SKM-1 treated with dmso at 0.1 percent for 144 hours (cell line): ENCODE data around the gene PRODH.
"Not testable (repeated sequence)": the region's sequence is repeated elsewhere in the genome, so short reads cannot be mapped to it uniquely, and the experiment has no call there.

Experiments used
- DNase-seq: peaks from one replicate; lab custom pipeline; 2025; ENCODE audit not compliant: unreplicated experiment; lab: John Stamatoyannopoulos, UW

Gene PRODH, protein sequence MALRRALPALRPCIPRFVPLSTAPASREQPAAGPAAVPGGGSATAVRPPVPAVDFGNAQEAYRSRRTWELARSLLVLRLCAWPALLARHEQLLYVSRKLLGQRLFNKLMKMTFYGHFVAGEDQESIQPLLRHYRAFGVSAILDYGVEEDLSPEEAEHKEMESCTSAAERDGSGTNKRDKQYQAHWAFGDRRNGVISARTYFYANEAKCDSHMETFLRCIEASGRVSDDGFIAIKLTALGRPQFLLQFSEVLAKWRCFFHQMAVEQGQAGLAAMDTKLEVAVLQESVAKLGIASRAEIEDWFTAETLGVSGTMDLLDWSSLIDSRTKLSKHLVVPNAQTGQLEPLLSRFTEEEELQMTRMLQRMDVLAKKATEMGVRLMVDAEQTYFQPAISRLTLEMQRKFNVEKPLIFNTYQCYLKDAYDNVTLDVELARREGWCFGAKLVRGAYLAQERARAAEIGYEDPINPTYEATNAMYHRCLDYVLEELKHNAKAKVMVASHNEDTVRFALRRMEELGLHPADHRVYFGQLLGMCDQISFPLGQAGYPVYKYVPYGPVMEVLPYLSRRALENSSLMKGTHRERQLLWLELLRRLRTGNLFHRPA

DNA sequence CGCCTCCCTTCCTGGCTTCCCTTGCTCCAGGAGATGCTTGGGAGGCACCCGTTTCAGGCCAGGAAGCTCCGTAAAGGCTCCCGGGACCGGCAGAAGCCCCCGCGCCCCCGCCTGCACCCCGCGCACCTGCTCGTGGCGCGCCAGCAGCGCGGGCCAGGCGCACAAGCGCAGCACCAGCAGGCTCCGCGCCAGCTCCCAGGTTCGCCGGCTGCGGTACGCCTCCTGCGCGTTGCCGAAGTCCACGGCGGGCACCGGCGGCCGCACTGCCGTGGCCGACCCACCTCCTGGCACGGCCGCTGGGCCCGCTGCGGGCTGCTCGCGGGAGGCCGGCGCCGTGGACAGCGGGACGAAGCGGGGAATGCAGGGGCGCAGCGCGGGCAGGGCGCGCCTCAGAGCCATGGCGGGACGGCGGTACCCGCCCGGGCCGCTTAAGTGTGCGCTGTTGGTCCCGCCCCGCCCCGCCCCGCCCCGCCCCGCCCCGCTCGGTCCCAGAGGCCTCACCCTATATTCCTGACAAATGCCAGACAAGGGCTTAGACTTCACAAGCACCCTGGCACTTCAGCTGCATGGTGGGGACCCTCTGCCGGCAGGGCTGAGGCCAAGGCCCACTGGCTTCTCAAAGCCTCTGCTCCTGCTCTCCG lies at the start of gene PRODH:
TSS of gene PRODH (minus strand) at position 405 of the 641 bp plus-strand sequence. CDS start at position 399, 6 bp downstream.
- no peak for DNase-seq

DNA sequence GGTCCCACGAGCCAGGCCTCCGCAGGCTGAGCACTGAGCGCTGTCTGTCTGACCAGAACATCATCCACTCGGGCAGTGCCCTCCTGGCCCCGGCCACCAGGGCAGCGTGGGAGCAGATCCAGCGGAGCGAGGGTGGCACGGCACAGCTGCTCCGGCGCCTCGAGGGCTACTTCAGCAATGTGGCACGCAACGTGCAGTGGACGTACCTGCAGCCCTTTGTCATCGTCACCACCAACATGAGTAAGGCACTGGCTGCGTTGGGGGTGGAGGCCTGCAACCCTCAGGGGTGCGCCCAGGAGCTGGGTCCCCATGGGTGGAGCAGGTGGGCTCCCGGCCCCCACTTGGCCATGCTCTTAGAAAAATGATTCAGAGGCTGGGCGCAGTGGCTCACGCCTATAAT lies 49.7 kb upstream of the PRODH start:
- DNase-seq: no peak

DNA sequence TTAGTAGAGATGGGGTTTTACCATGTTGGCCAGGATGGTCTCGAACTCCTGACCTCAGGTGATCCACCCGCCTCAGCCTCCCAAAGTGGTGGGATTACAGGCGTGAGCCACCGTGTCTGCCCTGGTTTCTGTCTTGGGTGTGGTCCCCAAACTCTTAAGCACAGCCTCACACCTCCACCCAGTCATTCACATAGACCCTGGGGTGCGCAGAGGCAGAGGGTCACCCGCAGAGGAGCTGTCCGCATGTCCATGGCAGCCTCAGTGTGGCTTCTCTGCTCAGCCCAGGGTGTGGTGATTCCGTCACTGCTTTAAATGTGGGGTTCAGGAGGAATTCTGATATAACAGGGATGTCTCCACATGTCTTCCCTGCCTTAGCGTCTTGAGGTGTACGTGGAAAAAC lies 48.5 kb upstream of the PRODH start:
- DNase-seq: no peak

DNA sequence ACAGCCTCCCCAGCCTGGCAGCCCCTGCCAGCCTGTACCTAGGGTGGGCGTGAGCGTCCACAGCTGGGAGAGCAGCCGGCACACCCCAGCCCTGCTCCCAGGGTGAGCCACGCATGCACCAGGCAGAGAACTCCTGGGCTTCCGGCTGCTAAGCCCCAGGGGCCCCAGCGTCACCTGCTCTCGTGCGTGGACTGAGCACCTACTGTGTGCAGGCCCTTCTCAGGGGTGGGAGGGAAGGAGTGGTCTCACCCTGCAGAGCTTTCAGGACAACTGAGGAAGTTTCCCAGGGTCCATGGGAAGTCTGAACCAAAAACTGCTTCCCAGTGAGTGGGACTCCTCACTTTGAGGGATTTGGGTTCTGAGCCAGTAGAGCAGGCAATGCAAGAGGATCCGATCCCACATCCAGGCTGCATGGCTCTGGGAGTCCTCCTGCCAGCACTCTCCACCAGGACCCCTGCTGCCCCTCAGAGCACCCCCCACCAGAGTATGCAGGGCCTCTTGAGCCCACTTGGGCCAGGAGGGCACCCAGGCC lies 47.1 kb upstream of the PRODH start:
- DNase-seq: no peak

DNA sequence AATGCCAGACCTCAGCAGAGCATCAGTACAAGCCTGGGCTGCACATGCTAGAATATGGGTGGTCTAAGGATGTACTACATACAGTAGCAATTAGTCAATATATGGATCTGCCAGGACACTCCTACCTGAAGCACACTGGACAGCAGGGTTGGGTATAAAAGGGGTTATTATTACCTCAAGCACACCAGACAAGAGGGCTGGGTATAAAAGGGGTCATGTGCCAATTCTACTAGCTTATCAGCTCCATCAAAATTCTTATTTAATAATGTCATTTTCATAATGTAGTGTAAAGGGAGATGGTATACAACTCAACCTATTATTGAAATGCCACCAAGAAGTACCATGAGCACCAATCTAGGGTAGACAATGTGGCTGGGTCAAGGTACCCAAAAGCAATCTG lies 44.7 kb upstream of the PRODH start:
- DNase-seq: no peak

DNA sequence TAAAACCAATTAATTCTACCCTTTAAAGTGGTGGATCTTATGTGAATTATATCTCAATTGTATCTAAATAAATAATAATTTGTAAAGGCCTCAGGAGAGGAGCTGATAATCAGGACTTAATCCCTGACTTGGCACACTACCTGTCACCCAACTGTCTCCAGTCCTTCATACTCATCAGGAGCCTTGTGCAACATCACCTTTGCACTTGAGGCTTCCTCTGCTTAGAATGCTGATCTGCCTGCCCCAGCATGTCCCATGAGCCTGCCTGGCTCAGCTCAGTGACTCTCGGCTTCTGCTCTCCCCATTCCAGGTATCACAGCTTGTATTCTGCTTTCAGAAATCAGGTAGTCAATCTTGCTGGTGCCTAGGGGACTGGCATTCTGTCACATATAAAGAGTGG lies 43.9 kb upstream of the PRODH start:
- DNase-seq: no peak

DNA sequence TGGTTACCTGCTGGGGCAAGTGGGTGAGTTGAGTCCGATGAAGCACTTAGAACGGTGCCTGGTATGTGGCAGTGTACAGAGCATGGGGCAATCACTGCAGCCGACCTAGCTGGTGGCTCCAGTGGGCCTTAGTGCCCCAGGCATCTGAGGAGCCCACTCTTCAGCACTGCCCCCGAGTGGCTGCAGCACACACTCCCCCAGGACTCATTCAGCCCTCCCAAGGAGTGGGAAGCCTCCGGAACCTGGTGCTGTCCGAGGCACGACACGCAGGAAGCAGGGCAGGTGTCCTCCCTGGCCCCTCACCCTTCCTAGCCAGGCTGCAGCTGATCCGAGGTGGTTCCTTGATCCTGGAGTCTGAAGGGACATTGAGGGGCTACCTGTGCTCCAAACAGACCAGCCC lies 42.4 kb upstream of the PRODH start:
- DNase-seq: no peak

DNA sequence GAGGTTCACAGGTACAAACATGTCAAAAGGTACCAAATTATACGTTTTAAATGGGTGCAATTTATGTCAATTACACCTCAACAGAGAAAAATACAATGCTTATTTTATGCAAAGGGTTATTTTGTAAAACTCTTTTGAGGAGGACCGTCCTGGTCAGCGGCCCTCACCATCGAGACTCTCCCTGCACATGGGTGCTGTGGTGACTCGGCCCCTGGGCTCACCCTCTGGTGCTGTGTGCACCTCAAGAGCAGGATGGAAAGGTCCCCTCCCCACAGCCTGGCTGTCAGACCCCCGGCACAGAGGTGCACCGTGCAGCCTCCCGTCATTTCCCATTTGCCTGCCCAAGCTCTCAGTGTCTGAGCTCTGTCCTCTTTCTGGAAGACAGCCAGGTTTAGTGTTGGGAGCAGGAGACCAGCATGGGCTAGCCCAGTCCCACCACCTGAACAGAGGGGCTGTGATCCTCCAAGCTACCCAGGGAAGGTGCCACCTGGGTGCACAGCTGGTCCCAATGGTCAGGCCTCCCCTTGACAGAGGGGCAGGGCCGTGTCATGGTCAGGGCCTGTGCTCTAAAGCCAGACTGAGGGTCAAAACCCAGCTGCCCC lies 41.8 kb upstream of the PRODH start:
- DNase-seq: no peak

DNA sequence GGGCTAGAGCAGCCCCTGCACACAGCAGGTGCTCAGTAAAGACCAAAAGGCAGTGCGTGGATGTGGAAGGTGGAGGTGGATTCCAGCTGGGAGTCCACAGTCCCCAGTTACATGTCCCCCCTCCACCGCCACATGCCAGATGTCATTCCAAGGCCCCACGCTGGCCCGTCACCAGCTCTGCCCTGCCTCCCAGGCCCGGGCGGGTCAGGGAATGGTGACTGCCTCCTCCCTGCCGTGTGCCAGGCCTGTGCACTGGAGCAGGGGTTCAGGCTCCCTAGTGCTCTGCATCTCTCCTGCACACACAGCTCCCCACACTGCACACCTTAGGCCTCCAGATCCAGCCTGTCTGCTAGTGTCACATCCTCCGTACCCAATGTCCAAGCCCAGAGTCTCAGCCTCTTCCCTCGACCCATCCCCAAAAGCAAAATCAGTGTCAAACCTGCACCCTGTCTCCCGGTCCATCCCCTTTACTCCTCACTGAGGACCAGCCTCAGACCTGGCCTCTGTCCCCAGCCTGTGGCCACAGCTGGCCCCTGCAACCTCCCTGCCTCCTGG lies 40.2 kb upstream of the PRODH start:
- no peak for DNase-seq

DNA sequence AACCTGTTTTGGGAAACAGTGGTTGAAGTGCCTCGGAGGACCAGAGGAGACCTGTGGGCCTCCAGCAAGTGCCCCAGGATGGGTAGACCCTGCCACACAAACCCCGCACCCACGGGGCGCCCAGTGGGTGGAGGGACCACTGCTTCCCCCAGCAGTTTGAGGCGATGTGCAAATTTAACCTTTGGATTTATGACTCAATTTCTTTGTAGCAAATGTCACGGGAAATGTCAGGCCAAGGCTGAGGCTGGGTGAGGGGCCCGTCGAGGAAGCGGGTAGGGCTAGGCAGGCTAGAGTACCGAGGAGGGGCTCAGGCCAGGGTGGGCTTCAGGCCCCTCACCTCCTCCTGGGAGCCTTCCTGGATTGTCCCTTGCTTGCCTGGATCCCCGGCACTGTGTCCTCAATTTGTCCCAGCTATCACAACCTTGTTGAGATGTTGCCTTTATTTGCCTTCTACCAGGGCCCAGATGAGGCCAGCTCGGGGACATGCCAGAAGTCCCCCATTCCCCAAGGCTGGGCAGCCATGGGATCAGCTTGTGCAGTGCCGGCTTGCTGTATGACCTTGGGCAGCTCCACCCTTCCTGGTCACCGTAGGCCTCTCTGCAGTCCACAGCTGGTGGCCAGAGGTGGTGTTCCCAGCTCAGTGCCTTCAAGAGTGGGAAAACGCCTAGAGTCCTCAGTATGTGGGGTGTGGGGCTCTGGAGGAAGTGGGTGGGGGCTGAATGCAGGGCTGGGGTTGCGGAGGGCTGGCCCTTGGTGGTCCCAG lies 39.5 kb upstream of the PRODH start:
- DNase-seq: no peak

DNA sequence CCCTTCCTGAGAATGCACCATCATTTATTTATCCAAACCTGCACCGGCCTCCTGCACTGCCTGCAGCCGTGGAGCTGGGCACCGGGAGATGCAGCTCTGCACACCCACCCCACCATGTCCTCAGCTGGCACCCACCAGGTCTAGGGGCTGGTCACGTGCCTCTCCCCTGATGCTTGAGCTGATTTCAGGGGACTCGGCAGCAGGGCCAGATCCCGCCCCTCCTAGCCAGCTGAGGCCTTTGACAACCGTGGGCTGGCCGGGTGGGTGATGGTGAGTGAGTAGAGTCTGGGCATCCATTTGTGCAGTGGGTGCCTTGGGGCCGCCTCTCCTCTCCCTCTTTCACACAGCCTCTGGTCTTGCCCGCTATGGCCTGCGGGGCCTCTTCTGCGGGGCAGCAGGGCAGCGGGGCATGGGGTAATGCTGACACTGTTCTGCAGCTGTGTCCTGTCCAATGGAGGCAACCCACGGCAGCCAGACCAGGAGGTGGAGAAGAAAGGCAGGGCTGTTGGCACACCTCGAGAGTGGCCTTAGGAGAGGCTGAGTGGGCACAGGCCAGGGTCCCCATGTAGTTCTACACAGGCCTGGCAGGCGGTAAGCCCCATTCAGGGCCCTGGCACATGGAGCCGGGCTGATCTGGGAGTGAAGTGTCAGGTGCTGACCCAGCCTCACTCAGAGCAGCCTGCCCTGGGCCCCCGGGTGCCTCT lies 38.5 kb upstream of the PRODH start:
- no peak for DNase-seq

DNA sequence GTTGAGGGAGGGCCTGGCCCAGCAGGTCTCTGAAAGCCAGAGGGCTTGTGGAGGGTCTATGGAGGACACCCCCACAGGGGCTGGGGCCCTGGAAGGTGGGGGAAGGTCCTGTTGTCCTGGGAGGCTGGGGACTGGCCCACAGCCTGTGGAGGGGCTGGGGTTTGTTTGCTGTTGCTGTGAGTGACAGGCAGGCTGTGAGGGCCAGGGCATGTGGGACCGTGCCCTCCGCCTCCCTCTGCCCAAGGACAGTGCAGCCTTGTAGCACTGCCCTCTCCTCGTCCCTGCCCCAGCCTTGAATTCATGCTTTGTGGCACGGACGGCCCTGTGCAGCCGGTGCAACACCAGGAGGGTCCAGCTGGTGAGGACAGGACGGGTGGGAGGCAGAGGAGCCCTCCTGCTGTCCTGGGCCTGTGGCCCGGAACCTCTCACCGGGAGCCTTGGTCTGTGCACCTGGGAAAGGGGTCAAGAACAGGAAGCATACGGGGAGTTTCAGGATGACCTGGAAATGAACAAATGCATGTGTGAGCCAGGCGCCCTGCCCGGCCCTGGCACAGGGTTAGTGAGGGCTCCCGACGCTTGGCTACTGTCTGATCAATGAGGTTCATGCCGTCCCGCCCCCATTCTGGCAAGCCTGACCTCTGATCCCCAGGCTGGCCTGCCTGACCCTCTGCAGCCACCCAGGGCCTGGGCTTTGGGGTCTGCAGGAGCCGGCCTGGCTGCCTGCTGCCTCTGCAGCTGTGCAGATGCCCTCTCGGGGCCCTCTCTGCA lies 37.4 kb upstream of the PRODH start:
- DNase-seq: no peak

DNA sequence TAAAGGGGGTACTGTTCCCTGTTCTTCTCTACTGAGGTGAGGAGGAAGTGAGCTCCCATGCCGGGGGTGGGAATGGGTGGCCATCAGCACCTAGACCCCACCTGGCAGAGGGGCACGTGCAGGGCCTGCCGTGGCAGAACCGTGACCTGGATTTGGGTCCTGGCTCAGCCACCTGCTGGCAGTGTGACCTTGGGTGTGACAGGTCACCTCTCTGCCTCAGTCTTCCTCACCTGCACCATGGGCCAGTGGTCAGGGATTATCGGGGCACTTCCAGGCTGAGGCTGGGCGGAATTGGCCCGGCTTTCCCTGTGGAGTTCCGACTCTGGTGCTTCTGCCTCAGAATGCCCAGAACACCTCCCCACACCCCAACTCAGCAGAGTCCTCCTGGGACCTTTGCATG lies 36.5 kb upstream of the PRODH start:
- DNase-seq: not testable (repeated sequence)

DNA sequence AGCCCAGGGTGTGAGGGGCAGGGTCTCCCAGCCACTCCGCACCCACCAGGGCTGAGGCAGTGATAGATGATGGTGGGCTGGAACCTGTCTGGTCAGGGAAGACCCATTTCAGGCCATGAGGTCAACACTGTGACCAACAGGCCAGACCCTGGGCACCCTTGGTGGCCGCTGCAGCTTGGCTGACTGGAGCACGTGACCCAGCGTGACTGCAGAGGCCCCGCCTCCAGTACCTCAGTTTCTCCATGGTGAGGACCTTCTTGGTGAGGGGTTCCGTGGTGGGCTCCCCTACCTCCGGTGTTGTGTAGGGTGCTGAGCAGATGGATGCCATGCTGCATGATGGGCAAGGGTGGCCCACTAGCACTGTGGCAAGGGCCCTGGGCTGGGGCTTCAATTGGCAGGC lies 35.9 kb upstream of the PRODH start:
- not testable (repeated sequence) for DNase-seq

DNA sequence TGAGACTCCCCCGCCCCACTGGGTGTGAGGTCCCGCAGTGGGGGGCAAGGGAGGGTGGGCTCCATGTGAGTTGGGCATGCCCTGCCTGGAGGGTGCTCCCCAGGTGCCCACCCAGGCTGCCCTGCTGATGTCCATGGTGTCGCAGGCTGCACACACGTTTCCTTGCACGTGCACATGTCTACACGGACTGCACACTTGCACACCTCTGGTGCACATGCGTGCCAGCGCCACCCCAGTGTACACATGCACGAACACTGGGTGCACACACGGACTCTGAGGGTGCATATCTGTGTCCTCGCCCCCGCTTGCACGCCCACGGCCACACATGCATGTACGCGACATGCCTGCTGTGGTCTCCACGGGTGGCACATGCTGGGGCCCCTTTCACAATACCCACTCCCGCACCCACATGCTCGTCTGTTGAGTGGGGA lies 35.2 kb upstream of the PRODH start:
- no peak for DNase-seq

DNA sequence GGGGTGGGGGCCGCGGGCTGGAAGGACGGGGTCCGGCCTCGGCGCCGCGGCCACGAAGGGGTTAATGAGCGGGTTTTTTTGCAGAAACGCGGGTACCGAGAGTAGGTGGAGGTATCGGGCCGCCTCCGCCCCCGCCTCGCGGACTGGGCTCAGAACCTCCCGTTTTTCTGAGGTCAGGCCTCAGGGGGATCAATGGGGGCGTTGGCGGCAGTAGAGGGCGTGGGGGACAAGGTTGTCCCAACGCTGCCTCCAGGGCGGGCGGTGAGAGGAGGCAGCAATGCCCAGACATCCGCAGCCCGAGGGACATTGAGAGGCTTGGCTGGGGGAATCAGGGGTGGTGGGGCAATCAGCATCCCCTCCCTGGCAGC lies 34.8 kb upstream of the PRODH start:
- no peak for DNase-seq

DNA sequence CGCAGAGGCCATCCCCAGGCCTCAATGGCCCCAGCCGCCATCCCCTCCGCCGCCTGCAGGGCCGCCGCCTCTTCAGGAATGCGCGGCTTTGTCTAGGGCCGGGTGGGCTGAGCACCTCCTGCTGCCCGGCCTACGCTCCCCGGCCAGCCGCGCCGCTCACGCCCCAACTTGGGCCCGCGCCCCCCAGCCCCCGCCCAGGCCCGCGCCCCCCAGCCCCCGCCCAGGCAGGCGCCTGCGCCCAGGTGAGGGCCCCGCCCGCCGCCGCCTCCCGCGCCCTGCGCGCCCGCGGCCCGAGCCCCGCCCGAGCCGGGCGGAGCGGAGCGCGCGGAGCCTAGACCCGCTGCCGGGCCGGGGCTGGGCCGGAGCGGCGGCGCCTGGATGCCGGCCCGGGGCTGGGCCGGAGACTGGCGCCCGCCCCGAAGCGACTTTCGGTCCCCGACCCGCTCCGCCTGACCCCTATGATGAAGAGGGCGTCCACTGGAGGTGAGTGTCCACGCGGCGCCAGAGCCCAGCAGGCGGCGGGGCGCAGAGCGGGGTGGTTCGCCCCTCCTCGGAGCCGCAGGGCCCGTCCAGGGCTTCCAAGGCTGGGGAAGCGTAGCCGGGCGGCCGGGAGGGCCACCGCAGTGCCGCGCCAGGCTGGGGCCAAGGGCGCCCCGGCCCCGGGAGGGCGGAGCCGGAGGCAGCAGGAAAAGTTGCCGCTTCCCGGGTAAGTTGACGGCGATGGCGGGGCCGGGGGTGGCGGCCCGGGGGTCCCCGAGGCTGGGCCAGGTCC lies 34.3 kb upstream of the PRODH start:
- no peak for DNase-seq

DNA sequence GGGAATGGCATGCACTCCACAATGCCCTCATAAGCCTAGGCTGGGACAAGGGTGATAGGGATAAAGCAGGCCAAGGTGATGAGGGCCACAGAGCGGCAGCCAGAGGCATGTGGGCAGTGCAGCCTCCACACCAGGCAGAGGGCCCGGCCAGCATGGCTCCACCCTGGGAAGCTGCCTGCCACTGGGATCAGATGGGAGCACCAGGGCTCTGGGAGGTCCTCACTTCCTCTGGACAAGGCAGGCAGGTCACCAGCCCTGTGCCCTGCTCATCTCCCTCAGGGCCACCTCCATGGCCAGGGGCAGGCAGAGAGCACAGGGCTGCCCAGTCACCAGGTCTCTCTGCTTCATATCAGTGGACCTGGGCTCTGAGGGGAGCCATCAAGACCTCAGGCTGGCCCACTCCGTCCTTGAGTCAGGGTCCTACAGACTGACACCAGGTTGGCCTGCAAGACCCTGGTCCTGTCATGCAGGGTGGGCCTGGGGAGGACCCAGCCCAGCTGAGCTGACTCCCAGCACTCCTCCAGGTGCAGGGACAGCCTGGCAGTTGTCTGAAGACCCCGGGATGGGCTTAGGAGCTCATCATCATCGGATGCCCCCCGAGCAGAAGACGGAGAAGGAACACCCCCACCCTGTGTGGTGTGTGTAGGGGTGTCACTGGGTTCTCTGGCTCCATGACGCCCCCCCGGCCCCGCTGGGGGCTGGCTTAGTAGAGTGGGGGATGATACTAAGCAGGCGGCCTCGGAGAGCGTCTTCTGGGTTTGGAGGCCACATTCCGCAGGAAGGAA lies 33.3 kb upstream of the PRODH start:
- DNase-seq: not testable (repeated sequence)
